Uterus (tissue), 2 donors: ENCODE results near the gene TACR1.

Source experiments
- POLR2A ChIP-seq, 2 donors: fragments of 450-650 bp; IDR thresholded peaks; one replicate each; pipeline ENCODE4 v1.6.1; 2016; ENCODE audit warnings: antibody characterized with exemption in 2 of 2, mild to moderate bottlenecking in 1 of 2, moderate library complexity in 1 of 2
- TF ChIP-seq, protein P1 (sequence below), 4 experiments: fragments of 200-600 bp in 2 of 4; fragments of 450-650 bp in 2 of 4; sonication (generic) in 2 of 4; IDR thresholded peaks; one replicate each; pipeline ENCODE4 v1.5.1; 2016 to 2019; ENCODE audit warnings: antibody characterized with exemption in 4 of 4, mild to moderate bottlenecking in 2 of 4, moderate library complexity in 1 of 4

DNA sequence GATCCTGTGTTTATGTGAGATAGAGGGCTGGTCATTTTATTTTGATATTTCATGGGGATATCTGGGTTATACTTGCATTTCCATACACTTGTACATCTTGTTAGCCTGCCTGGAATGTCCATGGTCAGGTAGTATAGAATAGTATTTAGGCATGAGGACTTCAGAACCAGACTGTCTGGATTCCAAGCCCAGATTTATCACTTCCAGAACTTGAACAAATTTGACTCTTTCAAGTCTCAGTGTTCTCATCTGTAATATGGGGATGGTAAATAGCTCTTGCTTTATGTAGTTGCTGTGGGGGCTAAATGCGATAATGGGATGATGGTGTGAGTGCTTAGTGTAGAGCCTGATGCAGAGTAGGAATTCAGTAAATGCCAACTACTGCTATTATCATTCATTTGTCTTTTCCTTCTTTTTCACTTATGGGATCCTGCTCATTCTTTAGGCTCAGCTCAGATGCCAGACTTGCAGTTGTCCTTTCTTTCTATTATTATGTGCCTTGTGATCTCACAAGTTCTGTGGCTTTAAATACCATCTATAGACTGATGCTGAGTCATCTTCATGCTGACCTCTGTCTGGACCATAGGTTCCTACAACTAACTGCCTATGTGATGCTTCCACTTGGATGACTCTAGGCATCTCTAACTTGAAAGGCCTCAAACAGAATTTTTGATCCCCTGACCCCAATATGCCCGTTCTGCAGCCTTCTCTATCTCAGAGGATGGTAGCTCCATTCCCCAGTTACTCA, 173.5 kb downstream of the TACR1 start:
- TF ChIP-seq POLR2A (IDR thresholded peaks at IDR 0.05): no peak
- TF ChIP-seq, protein P1, sequence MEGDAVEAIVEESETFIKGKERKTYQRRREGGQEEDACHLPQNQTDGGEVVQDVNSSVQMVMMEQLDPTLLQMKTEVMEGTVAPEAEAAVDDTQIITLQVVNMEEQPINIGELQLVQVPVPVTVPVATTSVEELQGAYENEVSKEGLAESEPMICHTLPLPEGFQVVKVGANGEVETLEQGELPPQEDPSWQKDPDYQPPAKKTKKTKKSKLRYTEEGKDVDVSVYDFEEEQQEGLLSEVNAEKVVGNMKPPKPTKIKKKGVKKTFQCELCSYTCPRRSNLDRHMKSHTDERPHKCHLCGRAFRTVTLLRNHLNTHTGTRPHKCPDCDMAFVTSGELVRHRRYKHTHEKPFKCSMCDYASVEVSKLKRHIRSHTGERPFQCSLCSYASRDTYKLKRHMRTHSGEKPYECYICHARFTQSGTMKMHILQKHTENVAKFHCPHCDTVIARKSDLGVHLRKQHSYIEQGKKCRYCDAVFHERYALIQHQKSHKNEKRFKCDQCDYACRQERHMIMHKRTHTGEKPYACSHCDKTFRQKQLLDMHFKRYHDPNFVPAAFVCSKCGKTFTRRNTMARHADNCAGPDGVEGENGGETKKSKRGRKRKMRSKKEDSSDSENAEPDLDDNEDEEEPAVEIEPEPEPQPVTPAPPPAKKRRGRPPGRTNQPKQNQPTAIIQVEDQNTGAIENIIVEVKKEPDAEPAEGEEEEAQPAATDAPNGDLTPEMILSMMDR (IDR thresholded peaks at IDR 0.05): no peak
